Astrocyte (in vitro differentiated cells and primary cell): ENCODE results near the gene FBXO17. TPM values are rescaled to one million over a fixed set of nuclear protein-coding genes. Genes with fewer than 3 reads are reported as not detected.
"Not testable (repeated sequence)": the region's sequence is repeated elsewhere in the genome, so short reads cannot be mapped to it uniquely, and the experiment has no call there.

ENCODE experiments used
- DNase-seq: peaks from one replicate; pipeline ENCODE4 v3.0.0-alpha.2; 2010; ENCODE audit warnings: low read depth
- FAIRE-seq: peaks from 2 replicates; lab custom pipeline; 2011; peaks lifted over from hg19 to GRCh38; lab: Jason Lieb, UNC
- H2AFZ ChIP-seq: 2 replicates; pipeline ENCODE4 v1.6.0; 2012; ENCODE audit warnings: low read depth, low read length, inconsistent platforms
- H3K27ac ChIP-seq: 2 replicates; pipeline ENCODE4 v1.5.1; 2011; ENCODE audit warnings: low read depth, low read length, inconsistent platforms
- H3K27me3 ChIP-seq: 2 replicates; pipeline ENCODE4 v1.6.0; 2011; ENCODE audit warnings: low read length, inconsistent platforms; ENCODE audit not compliant: insufficient read depth
- H3K36me3 ChIP-seq: 2 replicates; pipeline ENCODE4 v1.5.1; 2011; ENCODE audit warnings: low read length, inconsistent platforms; ENCODE audit not compliant: insufficient read depth
- H3K4me1 ChIP-seq: 2 replicates; pipeline ENCODE4 v1.5.1; 2011; ENCODE audit warnings: low read length, inconsistent platforms; ENCODE audit not compliant: insufficient read depth
- H3K4me2 ChIP-seq: 2 replicates; pipeline ENCODE4 v1.6.0; 2012; ENCODE audit warnings: low read length, inconsistent platforms
- H3K4me3 ChIP-seq: 2 replicates; pipeline ENCODE4 v1.5.1; 2011; ENCODE audit warnings: low read depth, mild to moderate bottlenecking, low read length, inconsistent platforms; ENCODE audit not compliant: insufficient read depth
- H3K79me2 ChIP-seq: 2 replicates; pipeline ENCODE4 v1.6.0; 2012; ENCODE audit warnings: mild to moderate bottlenecking, low read length, inconsistent platforms; ENCODE audit not compliant: insufficient read depth
- H3K9ac ChIP-seq: 2 replicates; pipeline ENCODE4 v1.6.0; 2012; ENCODE audit warnings: mild to moderate bottlenecking, low read length, inconsistent platforms
- H3K9me3 ChIP-seq: 2 replicates; pipeline ENCODE4 v1.5.1; 2012; ENCODE audit warnings: low read depth, mild to moderate bottlenecking, low read length, inconsistent platforms; ENCODE audit not compliant: insufficient read depth
- H4K20me1 ChIP-seq: 2 replicates; pipeline ENCODE4 v1.6.0; 2012; ENCODE audit warnings: low read length, inconsistent platforms; ENCODE audit not compliant: insufficient read depth
- H3K27ac Mint-ChIP-seq: one replicate; pipeline ENCODE4 v1.8.0; 2021; ENCODE audit warnings: mild to moderate bottlenecking, mixed read lengths; ENCODE audit not compliant: unreplicated experiment
- H3K27me3 Mint-ChIP-seq: one replicate; pipeline ENCODE4 v1.8.0; 2021; ENCODE audit warnings: low read depth, mixed read lengths; ENCODE audit not compliant: unreplicated experiment
- H3K36me3 Mint-ChIP-seq: one replicate; pipeline ENCODE4 v1.8.0; 2021; ENCODE audit warnings: low read depth, mixed read lengths; ENCODE audit not compliant: unreplicated experiment
- H3K4me1 Mint-ChIP-seq: one replicate; pipeline ENCODE4 v1.8.0; 2021; ENCODE audit warnings: low read depth, mixed read lengths; ENCODE audit not compliant: unreplicated experiment
- H3K4me3 Mint-ChIP-seq: one replicate; pipeline ENCODE4 v1.8.0; 2021; ENCODE audit warnings: mild to moderate bottlenecking, moderate library complexity, mixed read lengths; ENCODE audit not compliant: unreplicated experiment
- H3K9me3 Mint-ChIP-seq: one replicate; pipeline ENCODE4 v1.8.0; 2021; ENCODE audit warnings: mild to moderate bottlenecking, mixed read lengths; ENCODE audit not compliant: unreplicated experiment
- EZH2 ChIP-seq: IDR thresholded peaks from 2 replicates; pipeline ENCODE4 v1.6.1; 2012; ENCODE audit warnings: mild to moderate bottlenecking, low read length, inconsistent platforms; ENCODE audit not compliant: insufficient read depth
- total RNA-seq: library from RNA; stranded (reverse); gene quantifications from 2 replicates; pipeline ENCODE4 v1.2.1, GENCODE V29; 2021
- TF ChIP-seq, protein P1 (sequence below): IDR thresholded peaks from 2 replicates; pipeline ENCODE4 v1.5.1; 2011; ENCODE audit warnings: low read depth, mild to moderate bottlenecking, inconsistent platforms, low read length, moderate library complexity; ENCODE audit not compliant: insufficient read depth

FBXO17 gene
- total RNA-seq, 1 donor from 2014 or later = 14.7 TPM

DNA sequence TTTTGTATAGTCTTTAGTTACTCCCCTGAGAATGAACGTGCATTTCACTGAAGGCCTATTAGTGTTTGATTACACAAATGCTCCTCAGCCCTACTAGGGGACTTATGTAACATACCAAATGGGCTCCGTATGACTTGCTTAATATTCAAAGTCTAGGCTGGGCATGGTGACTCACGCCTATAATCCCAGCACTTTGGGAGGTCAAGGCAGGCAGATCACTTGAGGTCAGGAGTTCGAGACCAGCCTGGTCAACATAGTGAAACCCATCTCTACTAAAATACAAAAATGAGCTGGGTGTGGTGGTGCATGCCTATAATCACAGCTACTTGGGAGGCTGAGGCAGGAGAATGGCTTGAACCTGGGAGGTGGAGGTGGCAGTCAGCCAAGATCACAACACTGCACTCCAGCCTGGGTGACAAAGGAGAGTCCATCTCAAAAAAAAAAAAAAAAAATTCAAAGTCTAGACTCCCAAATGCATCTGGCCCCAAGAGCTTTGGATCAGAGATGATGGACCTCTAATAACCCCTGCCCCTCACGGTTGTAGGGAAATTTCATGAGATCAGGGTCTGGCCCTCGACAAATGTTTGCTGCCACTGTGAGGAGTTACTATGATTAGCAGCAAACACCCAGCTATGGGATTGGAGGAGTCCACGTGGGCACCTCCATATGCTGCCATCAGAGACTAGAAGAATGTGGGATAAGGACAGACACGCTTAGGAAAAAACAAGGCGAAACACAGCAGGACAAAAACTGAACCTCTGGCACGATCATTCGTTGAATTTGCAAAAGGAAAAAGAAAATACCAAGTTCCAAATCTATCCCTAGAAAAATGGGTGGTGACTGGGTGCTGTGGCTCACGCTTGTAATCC, 4.6 kb downstream of the FBXO17 start:
- Histone ChIP-seq H3K4me1 (peaks cover 6% of the 10 kb centered on the region), H2AFZ (no peak overlapping the region), H3K9me3 (no peaks in the 10 kb centered on the region), H3K27ac (no peak overlapping the region), H3K4me2 (no peak overlapping the region), H3K36me3 (peaks cover 7% of the 10 kb centered on the region), H3K27me3 (no peaks in the 10 kb centered on the region), H3K4me3 (no peak overlapping the region), H4K20me1 (peaks cover 9% of the 10 kb centered on the region), H3K9ac (no peak overlapping the region), H3K79me2 (peaks cover 16% of the 10 kb centered on the region)
- peaks cover 1% of the 10 kb centered on the region for H3K36me3 Mint-ChIP-seq
- H3K27ac Mint-ChIP-seq = no peak overlapping the region
- peaks cover 2% of the 10 kb centered on the region for H3K4me1 Mint-ChIP-seq
- no peaks in the 10 kb centered on the region for H3K27me3 Mint-ChIP-seq
- no peak for TF ChIP-seq EZH2
- TF ChIP-seq, protein P1, sequence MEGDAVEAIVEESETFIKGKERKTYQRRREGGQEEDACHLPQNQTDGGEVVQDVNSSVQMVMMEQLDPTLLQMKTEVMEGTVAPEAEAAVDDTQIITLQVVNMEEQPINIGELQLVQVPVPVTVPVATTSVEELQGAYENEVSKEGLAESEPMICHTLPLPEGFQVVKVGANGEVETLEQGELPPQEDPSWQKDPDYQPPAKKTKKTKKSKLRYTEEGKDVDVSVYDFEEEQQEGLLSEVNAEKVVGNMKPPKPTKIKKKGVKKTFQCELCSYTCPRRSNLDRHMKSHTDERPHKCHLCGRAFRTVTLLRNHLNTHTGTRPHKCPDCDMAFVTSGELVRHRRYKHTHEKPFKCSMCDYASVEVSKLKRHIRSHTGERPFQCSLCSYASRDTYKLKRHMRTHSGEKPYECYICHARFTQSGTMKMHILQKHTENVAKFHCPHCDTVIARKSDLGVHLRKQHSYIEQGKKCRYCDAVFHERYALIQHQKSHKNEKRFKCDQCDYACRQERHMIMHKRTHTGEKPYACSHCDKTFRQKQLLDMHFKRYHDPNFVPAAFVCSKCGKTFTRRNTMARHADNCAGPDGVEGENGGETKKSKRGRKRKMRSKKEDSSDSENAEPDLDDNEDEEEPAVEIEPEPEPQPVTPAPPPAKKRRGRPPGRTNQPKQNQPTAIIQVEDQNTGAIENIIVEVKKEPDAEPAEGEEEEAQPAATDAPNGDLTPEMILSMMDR = no peak
- FAIRE-seq = no peak
- H3K4me3 Mint-ChIP-seq = no peak overlapping the region
- H3K9me3 Mint-ChIP-seq = peaks cover 1% of the 10 kb centered on the region
- no peak for DNase-seq

DNA sequence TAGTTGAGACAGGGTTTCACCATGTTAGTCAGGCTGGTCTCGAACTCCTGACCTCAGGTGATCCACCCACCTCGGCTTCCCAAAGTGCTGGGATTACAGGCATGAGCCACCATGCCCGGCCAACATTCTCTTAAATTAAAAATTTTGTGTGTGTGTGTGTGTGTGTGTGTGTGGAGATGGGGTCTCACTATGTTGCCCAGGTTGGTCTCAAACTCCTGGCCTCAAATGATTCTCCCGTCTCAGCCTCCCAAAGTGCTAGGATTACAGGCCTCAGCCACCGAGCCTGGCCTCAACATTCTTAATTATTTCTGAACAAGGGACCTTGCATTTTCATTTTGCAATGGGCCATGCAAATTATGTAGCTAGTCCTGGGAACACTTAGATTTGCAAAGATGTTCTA, 9.4 kb downstream of the FBXO17 start:
- H3K4me3 ChIP-seq, H2AFZ ChIP-seq, H3K9ac ChIP-seq, H4K20me1 ChIP-seq, H3K4me3 Mint-ChIP-seq, H3K4me2 ChIP-seq, H3K79me2 ChIP-seq, H3K27ac Mint-ChIP-seq, H3K36me3 ChIP-seq, H3K27me3 Mint-ChIP-seq, H3K27me3 ChIP-seq, FAIRE-seq, H3K4me1 ChIP-seq, H3K9me3 ChIP-seq, H3K4me1 Mint-ChIP-seq, H3K27ac ChIP-seq, H3K9me3 Mint-ChIP-seq, DNase-seq, H3K36me3 Mint-ChIP-seq: not testable (repeated sequence)

DNA sequence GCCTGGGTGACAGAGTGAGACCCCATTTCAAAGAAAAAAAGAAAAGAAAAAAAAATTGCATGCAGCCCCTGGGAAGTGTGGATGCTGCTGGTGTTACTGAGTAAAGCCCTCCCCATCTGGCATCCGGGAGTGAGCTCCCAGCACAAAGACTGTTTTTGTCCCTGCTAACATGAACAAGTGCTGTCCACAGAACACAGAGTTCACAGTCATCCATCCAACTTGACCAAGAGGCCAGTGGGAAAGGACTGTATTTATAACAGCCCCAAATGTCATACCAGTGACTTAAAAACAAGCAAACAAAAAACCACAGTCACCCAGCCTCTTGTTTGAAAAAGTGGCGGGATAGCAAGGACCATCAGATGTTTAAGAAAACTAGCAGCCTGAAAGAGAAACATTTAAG, 10.8 kb downstream of the FBXO17 start:
- no peak for DNase-seq

More for the DNA sequence above, 10.8 kb downstream of the FBXO17 start:
- Mint-ChIP-seq H3K4me1 (peaks cover 6% of the 10 kb centered on the region), H3K27me3 (no peaks in the 10 kb centered on the region), H3K36me3 (no peaks in the 10 kb centered on the region), H3K4me3 (no peak overlapping the region), H3K27ac (no peak overlapping the region), H3K9me3 (no peaks in the 10 kb centered on the region)
- TF ChIP-seq, protein P1 = no peak
- no peak for TF ChIP-seq EZH2
- no peak for FAIRE-seq
- H4K20me1 ChIP-seq = peaks cover 3% of the 10 kb centered on the region
- no peak overlapping the region for H2AFZ ChIP-seq
- H3K36me3 ChIP-seq = peaks cover 6% of the 10 kb centered on the region
- no peak overlapping the region for H3K4me2 ChIP-seq
- no peaks in the 10 kb centered on the region for H3K79me2 ChIP-seq
- no peak overlapping the region for H3K27ac ChIP-seq
- H3K9ac ChIP-seq = no peak overlapping the region
- H3K9me3 ChIP-seq = no peaks in the 10 kb centered on the region
- no peaks in the 10 kb centered on the region for H3K27me3 ChIP-seq
- H3K4me3 ChIP-seq = no peak overlapping the region
- peaks cover 4% of the 10 kb centered on the region for H3K4me1 ChIP-seq
